A204.1 (cell line): ENCODE results near the gene SLC25A47.
"Not testable (repeated sequence)": the region's sequence is repeated elsewhere in the genome, so short reads cannot be mapped to it uniquely, and the experiment has no call there.

Experiments used
- FAIRE-seq: peaks from 2 replicates; lab custom pipeline; 2012; peaks lifted over from hg19 to GRCh38; lab: Jason Lieb, UNC

The SLC25A47 gene

DNA sequence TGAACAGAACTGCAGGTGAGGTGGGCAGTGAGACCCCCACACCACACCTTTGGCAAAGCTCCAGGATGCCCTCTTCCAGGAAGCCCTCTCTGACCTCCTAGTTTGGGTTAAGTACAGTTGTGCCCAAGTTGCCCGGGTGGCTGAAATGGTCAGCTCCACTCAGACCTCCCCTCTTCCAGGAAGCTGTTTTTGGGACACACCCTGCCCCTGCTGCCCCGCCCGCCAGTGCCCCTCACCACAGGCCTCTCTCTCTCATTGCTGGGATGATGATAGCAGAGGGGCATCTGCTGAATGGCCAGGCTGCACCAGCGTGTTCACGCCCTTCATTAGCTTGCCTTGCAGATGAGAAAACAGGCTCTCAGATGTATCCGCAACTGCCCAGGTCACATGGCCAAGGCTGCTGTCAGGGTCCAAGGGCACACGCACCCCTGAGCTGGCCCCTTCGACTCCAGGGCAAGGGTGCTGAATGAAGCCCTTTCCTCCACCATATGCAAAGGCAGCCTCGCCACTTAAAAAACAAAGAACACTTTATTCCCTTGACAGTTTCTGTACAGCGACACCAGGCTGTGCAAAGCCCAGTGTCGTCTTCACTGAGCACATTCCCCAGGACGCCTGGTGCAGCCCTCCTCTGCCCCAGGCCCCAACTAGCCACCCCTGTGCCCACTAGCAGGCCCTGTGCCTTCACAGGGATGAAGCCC, 32.4 kb upstream of the SLC25A47 start:
- no peak for FAIRE-seq

DNA sequence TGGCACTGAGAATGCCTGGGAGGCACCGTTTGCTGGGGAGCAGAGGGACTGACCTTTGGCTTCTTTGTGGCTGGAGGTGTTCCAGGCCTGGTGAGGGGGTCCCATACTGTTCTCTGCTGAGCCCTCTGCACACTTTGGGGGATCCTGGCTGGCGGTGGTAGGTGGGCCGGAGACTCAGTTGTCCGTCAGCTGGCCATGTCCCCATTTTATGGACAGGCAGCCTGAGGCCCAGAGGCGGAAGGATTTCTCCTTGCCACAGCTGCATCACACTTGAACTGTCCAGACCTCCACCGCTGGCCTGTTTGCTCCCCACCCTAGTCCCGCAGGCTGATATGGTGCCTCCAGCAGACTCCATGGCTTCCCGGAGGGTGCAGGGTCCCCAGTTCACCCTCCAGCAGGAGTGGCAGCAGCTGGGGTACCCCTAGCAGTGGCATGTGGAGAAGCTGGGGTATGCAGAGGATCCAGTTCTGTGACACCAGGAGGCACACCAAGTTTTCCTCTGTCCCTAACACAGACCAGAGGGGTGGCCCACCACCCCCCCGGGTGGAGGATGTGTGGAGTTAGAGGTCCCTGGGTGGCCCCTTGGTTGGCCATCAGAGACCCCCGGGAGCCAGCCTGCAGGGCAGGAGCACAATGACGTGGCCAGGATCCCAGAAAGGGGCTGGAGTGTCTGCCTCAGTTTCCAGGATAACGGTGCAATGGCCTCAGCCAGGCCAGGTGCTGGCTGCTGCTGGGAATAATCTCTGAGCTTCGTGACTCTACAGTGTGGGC, 31.6 kb upstream of the SLC25A47 start:
- no peak for FAIRE-seq

DNA sequence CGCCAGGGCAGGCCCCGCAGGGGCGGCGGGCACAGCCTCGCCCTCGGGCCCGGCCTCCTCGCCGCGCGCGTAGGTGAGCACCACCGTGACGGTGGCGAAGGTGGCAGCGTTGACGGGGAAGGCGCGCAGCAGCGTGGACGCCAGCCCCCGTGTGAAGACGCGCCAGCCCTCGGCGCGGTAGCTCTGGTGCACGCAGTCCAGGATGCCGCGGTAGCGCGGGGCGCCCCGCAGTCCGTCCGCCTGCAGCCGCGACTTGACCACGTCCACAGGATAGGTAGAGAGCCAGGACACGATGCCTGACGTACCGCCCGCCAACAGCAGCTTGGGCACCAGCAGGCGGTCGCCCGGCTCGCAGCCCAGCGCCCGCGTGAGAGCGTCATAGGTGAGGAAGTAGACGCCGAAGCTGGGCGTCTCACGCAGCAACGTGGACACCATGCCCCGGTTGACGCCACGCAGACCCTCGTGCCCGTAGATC, 30.8 kb upstream of the SLC25A47 start:
- FAIRE-seq, result no peak

DNA sequence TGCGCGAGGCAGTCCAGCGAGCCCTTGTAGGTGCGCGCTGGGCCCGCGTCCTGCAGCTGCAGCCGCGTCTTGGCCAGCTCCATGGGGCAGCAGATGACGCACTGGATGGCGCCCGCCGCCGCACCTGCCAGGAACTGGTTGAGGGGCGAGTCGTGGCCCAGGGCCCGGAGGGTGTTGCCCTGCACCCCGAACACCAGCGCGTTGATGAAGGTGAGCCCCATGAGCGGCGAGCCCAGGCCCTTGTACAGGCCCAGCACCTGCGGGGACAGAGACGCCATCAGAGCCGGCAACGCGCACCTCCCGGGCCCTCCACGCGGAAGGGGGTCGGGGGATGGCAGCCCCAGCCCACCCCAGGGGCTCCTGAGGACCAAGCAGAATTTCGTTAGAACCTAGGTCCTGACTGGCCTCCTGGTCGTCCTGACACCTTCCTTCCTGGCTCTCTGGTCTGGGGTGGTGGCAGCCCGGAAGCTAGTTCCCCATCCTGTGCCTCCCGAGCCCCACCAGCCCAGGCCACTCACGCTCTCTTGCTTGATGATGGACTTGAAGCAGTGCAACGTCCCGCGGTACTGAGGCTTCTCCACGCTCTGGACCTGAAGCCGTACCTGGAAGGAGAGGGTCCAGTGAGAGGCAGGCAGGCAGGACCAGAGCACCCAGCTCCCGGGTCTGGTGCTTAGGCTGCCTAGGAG, 30.2 kb upstream of the SLC25A47 start:
- no peak for FAIRE-seq

DNA sequence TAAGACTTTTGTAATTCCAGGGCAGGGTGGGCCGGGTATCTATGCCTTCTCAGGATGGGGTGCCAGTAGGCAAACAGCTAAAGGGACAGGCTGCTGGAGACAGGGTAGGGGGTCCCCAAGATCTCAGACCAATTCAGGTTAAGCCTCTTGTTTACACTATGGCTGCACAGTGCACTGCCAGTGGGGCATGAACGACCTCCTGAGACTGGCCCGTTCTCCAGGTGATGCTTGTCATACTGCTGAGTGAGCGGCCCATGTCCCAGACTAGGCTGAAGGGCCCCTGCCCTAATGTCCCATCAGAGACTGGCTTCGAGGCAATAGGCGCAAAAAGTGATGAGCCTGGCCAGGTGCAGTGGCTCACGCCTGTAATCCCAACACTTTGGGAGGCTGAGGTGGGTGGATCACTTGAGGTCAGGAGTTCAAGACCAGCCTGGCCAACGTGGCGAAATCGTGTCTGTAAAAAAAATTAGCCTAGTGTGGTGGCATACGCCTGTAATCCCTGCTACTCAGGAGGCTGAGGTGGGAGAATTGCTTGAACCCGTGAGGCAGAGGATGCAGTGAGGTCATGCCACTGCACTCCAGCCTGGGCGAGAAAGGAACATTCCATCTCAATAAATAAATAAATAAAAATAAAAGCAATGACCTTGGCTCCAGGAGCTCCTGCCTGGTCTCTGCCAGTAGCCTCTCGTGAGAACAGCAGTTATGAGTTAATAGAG, 29.5 kb upstream of the SLC25A47 start:
- FAIRE-seq, result no peak

DNA sequence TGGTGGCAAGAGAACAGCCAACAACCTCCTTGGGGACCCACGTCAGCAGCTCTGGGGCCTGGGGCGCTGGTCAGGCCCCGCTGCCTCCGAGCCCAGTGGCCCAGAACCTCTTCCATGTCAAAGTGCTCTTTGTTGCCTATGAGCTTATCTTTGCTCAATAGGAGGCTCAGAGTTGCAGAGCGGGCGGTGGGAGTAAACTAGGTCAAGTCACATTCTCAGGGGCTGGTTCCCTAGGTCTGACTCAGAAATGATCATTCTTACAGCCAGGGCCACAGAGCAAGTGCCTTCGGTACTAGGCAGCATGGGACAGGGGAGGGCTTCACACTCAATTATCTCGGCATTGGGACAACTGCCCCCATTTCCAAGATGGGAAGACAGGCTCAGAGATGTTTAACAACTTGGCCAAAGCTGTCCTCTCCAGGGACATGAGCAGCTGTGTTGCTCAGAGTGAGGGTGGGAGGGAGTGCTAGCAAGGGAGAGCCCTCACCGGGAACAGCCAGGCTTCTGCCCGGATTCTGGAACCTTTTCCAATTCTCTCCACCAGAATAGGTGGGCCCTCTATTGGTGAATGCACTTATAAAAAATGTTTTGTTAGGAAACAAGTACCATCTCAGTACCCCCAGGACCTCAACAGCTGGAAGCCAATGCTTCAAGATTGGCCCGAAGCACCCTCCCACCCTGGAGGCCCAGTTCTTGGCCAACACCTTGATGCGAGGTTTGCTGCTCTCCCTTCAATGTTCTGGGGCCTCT, 28.8 kb upstream of the SLC25A47 start:
- no peak for FAIRE-seq

DNA sequence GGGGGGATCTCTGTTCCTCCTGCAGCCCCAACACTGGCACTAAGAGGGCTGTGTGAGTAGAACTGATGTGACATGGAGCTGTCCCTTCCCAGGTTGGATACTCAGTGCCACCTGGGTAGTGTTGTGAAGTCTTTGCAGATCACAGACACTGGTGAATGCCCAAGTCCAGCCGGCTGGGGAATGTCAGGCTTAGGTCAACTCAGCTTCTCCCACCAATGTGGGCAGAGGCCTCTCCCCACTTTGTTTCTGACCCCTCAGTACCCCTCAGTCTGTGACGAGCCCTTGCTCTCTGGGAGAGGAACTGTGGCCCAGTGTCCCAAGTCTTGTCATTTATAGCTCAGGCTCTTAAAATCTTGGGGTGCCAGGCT, 28.2 kb upstream of the SLC25A47 start:
- FAIRE-seq, result no peak

DNA sequence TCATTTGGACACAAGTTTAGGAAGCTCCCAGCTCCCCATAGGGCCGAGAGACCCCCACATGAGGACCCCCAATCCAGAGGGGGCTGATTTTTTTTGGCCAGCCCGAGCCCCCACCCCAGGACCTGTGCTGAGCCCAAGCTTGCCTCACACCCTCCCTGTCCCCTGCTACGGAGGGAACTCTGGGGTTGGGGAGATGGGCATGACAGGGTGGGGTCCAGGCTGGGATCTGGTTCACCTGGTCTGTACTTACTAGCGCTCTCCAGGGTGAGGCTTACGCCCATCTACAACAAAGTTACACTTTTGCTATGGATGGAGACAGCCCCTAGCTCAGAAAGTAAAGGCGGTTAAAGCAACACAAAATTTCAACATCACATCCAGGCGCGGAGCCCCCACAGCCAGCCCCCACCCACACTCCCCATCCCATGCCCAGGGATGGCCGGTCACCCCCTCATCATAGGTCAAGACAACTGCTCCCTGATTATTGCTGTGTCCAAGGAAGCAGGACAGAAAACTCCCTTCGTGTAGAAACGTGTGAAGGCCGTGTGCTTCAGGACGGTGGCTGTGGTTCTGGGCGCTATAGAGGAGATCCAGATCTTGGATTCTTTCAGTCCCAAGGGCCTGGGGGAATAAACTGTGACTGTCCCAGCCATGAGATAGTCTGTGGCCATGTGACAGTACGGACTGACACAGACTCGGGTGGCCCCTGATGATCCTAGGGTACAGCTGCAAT, 27.6 kb upstream of the SLC25A47 start:
- FAIRE-seq, result no peak

DNA sequence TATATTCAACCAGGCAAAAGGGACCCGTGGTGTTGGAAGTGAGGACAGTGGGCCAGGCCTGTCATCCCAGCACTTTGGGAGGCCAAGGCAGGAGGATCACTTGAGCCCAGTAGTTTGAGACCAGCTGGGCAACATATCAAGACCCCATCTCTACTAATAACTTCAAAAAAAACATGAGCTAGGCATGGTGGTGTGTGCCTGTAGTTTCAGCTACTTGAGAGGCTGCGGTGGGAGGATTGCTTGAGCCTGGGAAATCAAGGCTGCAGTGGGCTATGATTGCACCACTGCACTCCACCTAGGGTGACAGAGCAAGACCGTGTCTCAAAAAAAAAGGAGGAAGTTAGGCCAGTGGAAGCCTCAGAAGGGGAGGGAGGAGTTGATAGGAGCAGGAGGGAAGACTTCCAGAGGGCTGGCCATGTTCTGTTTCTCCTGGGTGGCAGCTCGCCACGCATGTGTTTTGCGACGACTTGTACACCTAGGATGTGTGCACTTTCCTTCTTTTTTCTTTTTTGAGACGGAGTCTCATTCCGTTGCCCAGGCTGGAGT, 27.0 kb upstream of the SLC25A47 start:
- no peak for FAIRE-seq

DNA sequence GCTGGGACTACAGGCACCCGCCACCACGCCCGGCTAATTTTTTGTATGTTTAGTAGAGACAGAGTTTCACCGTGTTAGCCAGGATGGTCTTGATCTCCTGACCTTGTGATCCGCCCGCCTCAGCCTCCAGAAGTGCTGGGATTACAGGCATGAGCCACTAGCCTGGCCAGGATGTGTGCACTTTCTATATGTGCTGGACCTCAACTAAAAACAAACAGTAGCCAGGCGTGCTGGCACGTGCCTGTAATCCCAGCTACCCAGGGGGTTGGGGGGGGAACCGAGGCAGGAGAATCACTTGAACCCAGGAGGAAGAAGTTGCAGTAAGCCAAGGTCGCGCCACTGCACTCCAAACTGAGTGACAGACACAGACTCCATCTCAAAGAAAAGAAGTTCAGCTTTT, 26.4 kb upstream of the SLC25A47 start:
- not testable (repeated sequence) for FAIRE-seq

DNA sequence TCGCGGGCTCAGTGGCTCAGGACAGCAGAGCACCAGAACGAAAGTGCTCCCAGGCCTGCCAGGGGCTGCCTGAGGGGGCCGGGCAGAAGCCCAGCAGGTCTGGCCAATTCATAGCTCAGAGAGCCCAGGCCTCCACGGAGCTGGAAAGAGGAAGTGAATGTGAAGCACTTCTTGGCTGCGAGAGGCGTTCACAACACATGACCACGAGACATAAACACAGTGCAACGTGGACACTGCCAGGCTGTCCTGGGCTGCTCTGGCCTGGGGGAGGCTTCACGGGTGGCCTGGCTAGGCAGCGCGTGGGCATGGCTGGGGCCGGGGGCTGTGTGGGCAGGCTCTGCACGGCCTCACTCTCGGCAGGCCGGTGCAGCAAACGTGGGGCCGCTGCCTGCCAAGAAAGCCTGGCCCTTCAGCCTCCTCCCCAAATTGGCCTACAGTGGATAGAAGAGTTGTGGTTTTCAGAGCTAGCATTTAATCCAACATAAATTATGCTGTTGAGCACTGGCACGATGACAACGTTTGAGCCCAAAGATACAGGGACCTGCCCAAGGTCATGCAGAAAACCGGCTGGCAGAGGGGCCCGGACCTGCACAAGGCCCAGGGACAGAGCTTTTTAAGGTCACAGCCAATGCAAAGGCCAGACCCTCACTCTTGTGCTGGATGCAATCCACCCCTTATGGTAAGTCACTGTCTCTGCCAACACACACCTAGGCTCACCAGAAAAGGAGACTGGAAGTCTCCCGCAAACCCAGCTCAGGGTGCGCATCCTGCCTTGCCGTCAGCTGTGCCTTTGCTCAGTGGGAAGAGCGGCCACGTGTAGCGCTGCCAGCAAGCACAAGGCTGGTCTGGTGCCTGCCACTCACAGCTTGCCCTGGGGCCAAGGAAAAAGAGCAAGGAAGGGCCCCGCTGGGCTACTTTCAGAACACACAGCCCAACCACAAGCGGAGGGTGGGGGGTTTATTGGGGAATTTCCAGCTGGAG, 25.5 kb upstream of the SLC25A47 start:
- no peak for FAIRE-seq

DNA sequence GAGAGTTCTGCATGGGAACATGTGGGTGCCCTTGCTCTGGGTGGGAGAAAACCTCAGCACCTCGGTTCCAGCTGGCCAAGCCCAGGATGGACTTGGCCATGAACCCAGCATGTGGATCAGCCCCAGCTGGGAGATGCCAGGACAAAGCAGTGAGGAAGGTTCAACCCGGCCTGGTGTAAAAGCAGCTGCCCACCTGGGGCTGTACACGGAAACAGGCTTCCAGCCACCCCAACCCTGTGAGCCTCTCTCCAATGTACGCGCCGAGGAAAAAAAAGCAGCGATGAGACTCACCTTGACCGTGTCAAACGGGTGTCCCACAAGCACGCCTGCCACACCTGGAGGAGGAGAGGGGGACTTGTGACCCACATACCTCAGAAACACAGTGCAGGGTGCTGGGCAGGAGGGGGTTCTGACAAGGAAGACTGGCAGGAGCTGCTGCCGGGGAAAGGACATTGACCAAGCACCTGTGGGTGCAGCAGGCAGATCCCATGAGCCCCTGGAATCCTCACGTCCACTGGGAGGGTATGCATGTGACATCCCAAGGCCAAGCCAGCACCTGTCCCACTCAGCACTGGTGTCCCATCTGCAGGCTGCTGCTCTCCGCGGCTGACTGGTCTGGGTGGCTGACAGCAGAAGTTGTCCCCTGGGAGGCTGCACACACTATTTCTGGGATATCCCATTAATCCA, 24.4 kb upstream of the SLC25A47 start:
- no peak for FAIRE-seq

DNA sequence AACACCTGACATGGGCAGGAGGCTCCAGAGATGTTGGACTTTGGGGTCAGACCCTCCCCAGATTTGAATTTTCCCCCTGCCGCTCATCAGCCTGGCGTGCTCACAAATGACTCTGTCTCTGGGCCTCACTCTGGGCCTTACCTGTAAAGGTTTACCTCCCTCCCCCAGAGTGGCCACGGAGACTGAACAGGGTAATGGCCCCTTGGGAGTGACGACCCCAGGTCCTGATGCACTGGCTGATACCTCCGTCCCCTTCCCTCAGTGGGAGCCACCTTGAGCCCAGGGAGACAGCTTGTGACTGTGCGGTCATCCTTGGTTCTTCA, 23.9 kb upstream of the SLC25A47 start:
- FAIRE-seq, result no peak

DNA sequence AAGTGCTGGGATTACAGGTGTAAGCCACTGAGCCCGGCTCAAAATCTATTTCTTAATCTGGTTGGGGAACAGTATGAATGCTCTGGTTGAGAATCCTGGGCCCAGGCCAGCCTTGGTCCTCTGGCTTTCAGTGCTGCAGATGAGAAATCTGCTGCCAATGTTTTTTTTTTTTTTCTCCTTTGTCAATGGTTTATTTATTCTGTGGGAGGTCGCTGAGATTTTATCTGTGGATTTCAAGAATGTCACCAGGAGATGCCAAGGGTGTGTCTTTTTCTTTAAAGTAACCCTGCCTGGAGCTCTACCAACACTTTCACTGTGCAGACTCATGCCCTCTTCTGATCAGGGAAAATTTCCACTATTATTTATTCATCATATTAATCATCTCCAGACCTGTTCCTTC, 20.5 kb upstream of the SLC25A47 start:
- FAIRE-seq, result no peak

DNA sequence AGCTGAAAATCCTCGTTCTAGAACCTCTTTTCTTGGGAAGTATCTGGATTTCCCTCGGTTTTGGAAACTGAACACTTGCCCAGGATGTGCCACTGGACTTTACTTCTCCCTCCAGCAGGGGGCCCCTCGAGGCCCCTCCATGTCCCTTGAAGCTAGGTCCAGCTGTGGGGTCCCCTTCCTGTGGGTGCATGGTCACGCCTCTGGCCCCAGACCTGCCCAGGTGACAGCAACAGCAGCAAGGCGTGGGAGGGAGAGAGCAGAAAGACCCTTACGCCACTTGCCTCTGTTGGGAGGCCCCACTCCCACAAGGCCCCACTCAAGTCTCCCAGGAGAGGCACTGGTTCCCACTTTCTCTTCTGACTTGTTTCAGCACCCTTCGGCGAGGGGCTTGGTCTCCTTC, 20.0 kb upstream of the SLC25A47 start:
- no peak for FAIRE-seq

DNA sequence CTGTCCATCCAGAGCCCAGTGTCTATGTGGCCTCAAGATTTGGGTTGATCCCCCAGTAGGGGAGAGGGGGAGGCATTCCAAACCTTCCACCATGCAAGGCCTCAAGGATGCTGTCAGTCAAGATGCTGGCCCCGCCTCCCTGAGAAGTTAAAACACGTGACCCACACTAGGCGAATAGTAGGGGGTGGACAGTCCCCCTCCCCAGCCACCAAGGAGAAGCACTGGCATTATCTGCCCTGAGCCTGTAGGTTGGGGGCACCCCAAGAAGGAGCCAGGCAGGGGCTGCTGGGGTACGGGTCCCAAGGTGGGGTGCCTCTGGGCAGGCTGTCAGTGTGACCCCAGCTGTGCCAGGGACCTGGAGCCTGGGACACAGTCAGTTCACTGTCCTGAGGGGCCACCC, 19.2 kb upstream of the SLC25A47 start:
- no peak for FAIRE-seq

DNA sequence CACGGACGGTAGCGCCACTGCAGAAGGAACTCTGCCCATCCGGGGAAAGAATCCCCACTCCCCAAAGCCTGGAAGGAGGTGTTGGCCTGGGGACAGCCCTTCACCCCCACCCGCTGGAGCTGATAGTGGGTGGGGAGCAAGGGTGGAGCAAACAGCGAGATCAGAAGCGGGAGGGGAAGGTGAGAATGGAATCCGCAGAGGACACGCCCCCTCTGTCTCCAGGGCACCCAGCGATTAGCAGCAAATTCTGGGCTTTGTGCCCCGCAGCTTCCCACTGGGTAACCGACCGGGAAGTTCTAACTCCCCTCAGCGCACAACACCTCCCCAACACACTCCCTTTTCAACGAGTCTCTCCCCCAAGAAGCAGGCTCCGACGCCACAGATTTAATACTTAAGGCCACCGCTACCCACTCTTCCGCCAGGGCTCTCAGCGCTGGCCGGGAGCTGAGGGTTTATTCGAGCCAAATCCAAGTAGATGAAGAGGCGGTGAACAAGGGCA, 18.3 kb upstream of the SLC25A47 start:
- no peak for FAIRE-seq

DNA sequence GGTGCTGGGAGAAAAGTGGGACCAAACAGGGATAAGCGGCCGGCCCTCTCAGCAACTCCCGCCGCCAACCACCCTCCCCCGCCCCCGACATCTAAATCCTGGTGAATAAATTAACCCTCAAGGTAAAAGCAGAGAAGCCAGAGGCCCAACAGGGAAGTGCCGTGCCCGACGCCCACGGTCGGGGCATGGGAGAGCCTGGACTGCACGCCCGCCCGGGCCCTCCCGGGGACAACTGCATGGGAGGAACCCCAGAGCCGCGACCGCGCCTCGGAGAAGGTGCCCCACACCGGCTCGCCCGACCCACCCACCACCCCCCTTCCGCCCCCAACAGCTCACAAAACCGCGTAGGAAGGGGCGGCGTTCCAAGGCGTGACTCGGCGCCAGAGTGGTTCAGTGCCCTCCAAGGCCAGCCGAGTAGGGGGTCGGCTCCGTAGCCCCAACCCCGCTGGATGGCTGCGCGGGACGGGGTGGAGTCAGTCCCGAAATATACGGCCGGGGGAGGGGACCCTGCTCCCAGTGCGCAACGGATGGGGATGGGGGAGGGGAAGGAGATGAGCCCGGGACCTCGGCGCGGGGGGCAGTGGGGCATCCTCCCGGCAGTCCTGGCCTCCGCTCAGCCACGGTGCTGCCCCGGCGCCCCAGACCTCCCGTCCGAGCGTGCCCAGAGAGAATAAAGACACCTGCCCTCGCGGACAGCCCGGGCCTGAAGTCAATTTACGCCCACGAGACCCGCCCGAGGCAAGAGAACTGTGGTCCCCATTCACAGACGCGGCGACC, 17.6 kb upstream of the SLC25A47 start:
- no peak for FAIRE-seq
